ENCODE results near the gene MASP2.

DNA sequence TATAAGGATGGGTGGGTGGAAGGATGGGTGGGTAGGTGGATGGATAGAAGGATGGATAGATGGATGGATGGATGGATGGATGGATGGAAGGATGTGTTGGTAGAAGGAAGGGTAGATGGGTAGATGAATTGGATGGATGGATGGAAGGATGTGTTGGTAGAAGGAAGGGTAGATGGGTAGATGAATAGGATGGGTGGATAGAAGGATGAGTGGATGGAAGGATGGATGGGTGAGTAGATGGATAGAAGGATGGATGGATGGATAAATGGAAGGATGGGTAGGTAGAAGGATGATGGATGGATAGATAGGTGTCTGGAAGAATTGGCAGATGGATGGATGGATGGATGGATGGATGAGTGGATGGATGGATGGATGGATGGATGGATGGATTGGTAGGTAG, 6.0 kb downstream of the MASP2 start:
- TF ChIP-seq, protein P1, sequence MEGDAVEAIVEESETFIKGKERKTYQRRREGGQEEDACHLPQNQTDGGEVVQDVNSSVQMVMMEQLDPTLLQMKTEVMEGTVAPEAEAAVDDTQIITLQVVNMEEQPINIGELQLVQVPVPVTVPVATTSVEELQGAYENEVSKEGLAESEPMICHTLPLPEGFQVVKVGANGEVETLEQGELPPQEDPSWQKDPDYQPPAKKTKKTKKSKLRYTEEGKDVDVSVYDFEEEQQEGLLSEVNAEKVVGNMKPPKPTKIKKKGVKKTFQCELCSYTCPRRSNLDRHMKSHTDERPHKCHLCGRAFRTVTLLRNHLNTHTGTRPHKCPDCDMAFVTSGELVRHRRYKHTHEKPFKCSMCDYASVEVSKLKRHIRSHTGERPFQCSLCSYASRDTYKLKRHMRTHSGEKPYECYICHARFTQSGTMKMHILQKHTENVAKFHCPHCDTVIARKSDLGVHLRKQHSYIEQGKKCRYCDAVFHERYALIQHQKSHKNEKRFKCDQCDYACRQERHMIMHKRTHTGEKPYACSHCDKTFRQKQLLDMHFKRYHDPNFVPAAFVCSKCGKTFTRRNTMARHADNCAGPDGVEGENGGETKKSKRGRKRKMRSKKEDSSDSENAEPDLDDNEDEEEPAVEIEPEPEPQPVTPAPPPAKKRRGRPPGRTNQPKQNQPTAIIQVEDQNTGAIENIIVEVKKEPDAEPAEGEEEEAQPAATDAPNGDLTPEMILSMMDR (IDR thresholded peaks at IDR 0.05; ENCODE audit: control extremely low read depth in 1 of 3, insufficient read depth in 1 of 3, low read depth in 1 of 3, low read length in 3 of 3): no peak
- no peak for TF ChIP-seq SP1 (IDR thresholded peaks at IDR 0.05; ENCODE audit: low read depth, low read length)
- TF ChIP-seq POLR2A (IDR thresholded peaks at IDR 0.05; ENCODE audit: control extremely low read depth in 1 of 2, low read depth in 2 of 2, low read length in 2 of 2): no peak
- no peak for TF ChIP-seq TEAD4 (IDR thresholded peaks at IDR 0.05; ENCODE audit: low read depth, low read length)
- no peak for TF ChIP-seq RAD21 (IDR thresholded peaks at IDR 0.05 in 1 of 2, conservative IDR thresholded peaks at IDR 0.05 in 1 of 2; ENCODE audit: low read depth in 2 of 2, low read length in 2 of 2)
- no peak for TF ChIP-seq CREB1 (IDR thresholded peaks at IDR 0.05)
- no peak for TF ChIP-seq POLR2AphosphoS5 (IDR thresholded peaks at IDR 0.05; ENCODE audit: low read depth, low read length)
